ENCODE measurements around the gene TCEANC2.

Gene TCEANC2

DNA sequence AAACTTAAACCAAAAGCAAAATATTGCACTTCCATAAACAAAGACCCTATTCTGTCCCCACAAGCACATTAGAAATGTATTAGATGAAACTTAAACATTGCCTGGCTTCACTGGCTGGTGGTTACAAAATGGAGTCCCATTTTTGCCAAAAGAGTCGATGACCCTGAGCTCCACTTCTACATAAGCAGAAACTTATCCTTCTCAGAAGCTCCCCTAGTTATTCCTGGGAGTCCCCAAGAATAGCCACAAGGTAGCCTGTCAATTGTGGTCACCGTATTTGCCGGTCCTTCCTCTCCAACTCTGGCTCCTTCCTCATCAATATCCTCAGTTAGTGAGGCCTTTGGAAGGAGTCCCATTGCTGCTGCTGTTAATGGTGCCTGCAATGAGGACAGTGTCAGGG is 62.1 kb downstream of the TCEANC2 start:
- TF ChIP-seq, protein P1, sequence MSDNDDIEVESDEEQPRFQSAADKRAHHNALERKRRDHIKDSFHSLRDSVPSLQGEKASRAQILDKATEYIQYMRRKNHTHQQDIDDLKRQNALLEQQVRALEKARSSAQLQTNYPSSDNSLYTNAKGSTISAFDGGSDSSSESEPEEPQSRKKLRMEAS (IDR thresholded peaks at IDR 0.05) = no peak
- TF ChIP-seq EP300 (IDR thresholded peaks at IDR 0.05; ENCODE audit: borderline replicate concordance) (no peak), YY1 (IDR thresholded peaks at IDR 0.05; ENCODE audit: low read depth) (no peak)

DNA sequence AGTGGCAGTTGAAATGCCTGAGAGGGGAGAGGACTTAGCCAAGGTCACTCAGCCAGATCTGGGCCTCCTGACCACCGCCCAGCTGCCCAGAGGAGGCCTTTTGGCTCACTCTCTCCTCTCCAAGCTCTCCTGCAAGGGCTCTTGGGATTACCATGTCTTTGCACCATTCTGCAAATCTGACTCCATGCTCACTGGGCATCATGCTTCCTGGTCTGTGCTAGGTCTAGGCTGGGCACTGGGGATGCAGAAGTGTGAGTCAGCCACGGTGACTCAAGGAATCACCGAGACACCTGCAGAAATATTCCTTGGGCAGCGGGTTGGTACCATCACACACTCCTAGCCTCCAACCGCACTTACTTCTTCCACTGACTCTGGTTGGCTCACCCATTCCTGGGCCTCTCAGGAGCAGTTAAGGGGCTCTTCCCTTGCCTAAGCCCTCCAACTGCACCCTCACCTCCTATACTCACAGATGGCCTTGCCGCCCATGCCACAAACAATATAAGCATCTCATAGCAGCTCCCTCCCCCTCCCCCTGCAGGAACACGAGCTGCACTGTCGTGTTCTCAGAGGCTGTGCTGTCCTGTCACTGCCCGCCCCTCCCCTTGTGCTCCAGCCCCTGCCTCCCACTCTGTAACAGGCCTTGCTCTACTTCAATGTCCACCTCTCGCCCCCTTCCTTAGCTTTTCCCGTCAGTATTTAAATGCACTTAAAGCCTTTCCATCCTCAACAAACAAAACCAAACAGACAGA is 64.6 kb downstream of the TCEANC2 start:
- TF ChIP-seq TAF1 (IDR thresholded peaks at IDR 0.05; ENCODE audit: low read depth) (no peak), FOXM1 (IDR thresholded peaks at IDR 0.05; ENCODE audit: borderline replicate concordance, low read depth) (no peak), EGR1 (IDR thresholded peaks at IDR 0.05) (no peak), EP300 (IDR thresholded peaks at IDR 0.05; ENCODE audit: borderline replicate concordance) (no peak), CREB1 (IDR thresholded peaks at IDR 0.05; ENCODE audit: low read depth) (no peak), NFIC (IDR thresholded peaks at IDR 0.05) (no peak), ZBTB7A (IDR thresholded peaks at IDR 0.05; ENCODE audit: low read depth) (no peak)
- TF ChIP-seq, protein P1 (IDR thresholded peaks at IDR 0.05) = no peak
- TF ChIP-seq, protein P2, sequence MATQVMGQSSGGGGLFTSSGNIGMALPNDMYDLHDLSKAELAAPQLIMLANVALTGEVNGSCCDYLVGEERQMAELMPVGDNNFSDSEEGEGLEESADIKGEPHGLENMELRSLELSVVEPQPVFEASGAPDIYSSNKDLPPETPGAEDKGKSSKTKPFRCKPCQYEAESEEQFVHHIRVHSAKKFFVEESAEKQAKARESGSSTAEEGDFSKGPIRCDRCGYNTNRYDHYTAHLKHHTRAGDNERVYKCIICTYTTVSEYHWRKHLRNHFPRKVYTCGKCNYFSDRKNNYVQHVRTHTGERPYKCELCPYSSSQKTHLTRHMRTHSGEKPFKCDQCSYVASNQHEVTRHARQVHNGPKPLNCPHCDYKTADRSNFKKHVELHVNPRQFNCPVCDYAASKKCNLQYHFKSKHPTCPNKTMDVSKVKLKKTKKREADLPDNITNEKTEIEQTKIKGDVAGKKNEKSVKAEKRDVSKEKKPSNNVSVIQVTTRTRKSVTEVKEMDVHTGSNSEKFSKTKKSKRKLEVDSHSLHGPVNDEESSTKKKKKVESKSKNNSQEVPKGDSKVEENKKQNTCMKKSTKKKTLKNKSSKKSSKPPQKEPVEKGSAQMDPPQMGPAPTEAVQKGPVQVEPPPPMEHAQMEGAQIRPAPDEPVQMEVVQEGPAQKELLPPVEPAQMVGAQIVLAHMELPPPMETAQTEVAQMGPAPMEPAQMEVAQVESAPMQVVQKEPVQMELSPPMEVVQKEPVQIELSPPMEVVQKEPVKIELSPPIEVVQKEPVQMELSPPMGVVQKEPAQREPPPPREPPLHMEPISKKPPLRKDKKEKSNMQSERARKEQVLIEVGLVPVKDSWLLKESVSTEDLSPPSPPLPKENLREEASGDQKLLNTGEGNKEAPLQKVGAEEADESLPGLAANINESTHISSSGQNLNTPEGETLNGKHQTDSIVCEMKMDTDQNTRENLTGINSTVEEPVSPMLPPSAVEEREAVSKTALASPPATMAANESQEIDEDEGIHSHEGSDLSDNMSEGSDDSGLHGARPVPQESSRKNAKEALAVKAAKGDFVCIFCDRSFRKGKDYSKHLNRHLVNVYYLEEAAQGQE (IDR thresholded peaks at IDR 0.05; ENCODE audit: low read depth) = no peak

DNA sequence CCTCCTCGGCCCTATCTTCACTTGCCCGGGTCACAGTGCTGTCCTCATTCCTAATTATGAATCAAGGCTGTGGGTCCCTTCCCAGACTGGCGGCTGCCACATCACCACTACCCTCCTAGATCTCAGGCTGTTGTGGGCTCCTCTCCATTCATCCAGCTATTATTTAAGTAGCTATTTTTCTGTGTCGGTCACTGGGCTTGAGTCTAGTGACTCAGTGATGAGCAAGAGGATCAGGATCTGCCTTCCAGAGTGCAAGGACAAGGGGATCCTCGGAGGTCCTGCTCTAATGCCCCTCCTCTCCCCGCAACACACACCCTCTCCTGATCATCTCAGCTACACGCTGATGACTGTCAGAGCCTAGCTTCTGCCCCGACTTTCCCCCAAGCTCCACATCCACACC is 65.3 kb downstream of the TCEANC2 start:
- TF ChIP-seq TEAD4 (IDR thresholded peaks at IDR 0.05) = no peak
- TF ChIP-seq, protein P3, sequence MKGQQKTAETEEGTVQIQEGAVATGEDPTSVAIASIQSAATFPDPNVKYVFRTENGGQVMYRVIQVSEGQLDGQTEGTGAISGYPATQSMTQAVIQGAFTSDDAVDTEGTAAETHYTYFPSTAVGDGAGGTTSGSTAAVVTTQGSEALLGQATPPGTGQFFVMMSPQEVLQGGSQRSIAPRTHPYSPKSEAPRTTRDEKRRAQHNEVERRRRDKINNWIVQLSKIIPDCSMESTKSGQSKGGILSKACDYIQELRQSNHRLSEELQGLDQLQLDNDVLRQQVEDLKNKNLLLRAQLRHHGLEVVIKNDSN (IDR thresholded peaks at IDR 0.05) = no peak
- no peak for TF ChIP-seq CEBPB (IDR thresholded peaks at IDR 0.05)
- TF ChIP-seq EP300 (IDR thresholded peaks at IDR 0.05; ENCODE audit: borderline replicate concordance) = no peak
- TF ChIP-seq TAF1 (IDR thresholded peaks at IDR 0.05; ENCODE audit: low read depth) = no peak
- no peak for TF ChIP-seq RAD21 (IDR thresholded peaks at IDR 0.05; ENCODE audit: low read depth)
- TF ChIP-seq, protein P2 (IDR thresholded peaks at IDR 0.05; ENCODE audit: low read depth) = no peak
- no peak for TF ChIP-seq ZBTB7A (IDR thresholded peaks at IDR 0.05; ENCODE audit: low read depth)
- TF ChIP-seq NFIC (IDR thresholded peaks at IDR 0.05) = no peak
- TF ChIP-seq CREB1 (IDR thresholded peaks at IDR 0.05; ENCODE audit: low read depth) = no peak
- TF ChIP-seq YY1 (IDR thresholded peaks at IDR 0.05; ENCODE audit: low read depth) = no peak
- TF ChIP-seq TCF12 (IDR thresholded peaks at IDR 0.05; ENCODE audit: low read depth) = no peak
- no peak for TF ChIP-seq EGR1 (IDR thresholded peaks at IDR 0.05)

DNA sequence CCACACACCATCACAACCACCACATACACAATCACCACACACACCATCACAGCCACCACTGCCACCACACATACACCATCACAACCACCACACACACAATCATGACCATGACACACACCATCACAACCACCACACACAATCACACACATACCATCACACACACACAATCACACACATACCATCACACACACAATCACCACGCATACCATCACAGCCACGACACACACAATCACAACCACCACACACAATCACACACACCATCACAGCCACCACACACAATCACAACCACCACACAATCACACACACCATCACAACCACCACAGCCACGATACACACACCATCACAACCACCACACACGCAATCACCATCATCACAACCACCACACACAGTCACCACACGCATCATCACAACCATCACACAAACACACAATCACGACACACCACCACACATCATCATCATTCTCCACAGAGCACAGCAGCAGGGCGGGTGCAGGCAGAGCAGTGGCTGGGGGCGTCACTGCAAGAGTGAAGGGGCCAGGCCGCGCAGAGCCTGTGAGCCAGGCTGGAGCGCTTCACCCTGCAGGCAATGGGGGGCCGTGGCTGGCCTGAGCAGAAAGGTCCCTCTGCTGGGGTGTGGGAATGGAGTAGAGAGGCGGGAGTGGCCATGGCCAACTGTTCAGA is 66.8 kb downstream of the TCEANC2 start:
- TF ChIP-seq, protein P2 (IDR thresholded peaks at IDR 0.05; ENCODE audit: low read depth) = no peak
- TF ChIP-seq, protein P3 (IDR thresholded peaks at IDR 0.05) = no peak
- no peak for TF ChIP-seq YY1 (IDR thresholded peaks at IDR 0.05; ENCODE audit: low read depth)
- TF ChIP-seq ZBTB7A (IDR thresholded peaks at IDR 0.05; ENCODE audit: low read depth) = no peak
- TF ChIP-seq, protein P1 (IDR thresholded peaks at IDR 0.05) = no peak
- TF ChIP-seq FOXM1 (IDR thresholded peaks at IDR 0.05; ENCODE audit: borderline replicate concordance, low read depth) = no peak
- TF ChIP-seq EP300 (IDR thresholded peaks at IDR 0.05; ENCODE audit: borderline replicate concordance) = no peak
- TF ChIP-seq EGR1 (IDR thresholded peaks at IDR 0.05) = no peak
- TF ChIP-seq TEAD4 (IDR thresholded peaks at IDR 0.05) = no peak
- TF ChIP-seq RAD21 (IDR thresholded peaks at IDR 0.05; ENCODE audit: low read depth) = no peak
- no peak for TF ChIP-seq CEBPB (IDR thresholded peaks at IDR 0.05)

Measured in Ishikawa (cell line).